GM12801 (cell line): Measurements from ENCODE around the gene HMBS.

ENCODE experiments used
- TF ChIP-seq, protein P1 (sequence below): IDR thresholded peaks from one replicate; pipeline ENCODE4 v1.5.1; 2011; ENCODE audit warnings: control low read depth; ENCODE audit not compliant: insufficient read length; ENCODE audit errors: extremely low read depth

Gene HMBS

GRCh38 chr11:119120639-119121007, 35.9 kb downstream of the HMBS start:
- TF ChIP-seq, protein P1, sequence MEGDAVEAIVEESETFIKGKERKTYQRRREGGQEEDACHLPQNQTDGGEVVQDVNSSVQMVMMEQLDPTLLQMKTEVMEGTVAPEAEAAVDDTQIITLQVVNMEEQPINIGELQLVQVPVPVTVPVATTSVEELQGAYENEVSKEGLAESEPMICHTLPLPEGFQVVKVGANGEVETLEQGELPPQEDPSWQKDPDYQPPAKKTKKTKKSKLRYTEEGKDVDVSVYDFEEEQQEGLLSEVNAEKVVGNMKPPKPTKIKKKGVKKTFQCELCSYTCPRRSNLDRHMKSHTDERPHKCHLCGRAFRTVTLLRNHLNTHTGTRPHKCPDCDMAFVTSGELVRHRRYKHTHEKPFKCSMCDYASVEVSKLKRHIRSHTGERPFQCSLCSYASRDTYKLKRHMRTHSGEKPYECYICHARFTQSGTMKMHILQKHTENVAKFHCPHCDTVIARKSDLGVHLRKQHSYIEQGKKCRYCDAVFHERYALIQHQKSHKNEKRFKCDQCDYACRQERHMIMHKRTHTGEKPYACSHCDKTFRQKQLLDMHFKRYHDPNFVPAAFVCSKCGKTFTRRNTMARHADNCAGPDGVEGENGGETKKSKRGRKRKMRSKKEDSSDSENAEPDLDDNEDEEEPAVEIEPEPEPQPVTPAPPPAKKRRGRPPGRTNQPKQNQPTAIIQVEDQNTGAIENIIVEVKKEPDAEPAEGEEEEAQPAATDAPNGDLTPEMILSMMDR: no peak

DNA sequence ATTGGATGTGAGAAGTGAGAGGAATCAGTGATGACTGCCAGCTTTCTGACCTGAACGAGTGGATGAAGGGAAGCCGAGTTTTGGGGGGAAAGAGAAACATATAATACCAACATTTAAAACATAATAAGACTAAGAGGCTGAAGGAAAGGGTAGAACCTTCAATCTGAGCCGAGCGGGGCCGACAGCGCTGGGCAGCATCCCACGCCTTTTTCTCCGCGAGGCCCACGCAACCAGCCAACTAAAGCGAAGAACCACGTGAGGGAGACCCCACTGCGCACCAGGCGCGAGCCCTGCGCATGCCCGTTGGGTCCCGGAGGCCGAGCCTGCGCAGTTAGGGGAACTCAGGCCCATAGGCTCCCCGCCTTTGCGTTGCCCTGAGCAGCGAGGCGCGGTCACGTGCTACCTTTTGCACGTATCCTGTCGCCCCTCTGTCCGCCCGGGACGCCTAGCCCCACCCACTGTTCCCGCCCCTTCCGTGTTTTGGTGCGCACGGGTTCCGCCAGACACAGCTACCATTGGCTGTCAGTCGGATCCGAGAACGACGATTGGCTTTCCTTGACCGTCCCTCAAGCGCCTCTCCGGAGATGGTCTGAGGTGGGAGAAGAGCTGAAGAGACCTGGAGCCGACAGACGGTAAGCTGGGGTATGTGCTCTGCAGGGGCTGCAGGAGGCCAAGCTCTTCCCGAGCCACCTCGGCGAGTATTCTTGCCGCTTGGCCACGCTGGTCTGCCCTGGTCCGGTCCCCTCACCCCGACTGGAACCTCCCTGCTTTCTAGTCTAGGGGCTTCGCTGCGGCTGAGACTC, 36.5 kb downstream of the HMBS start, which contains the start of gene HINFP:
HINFP (plus strand) TSS at position 573 of the 803 bp plus-strand sequence. CDS start 5,365 bp downstream, outside the sequence.
- TF ChIP-seq, protein P1: no peak

- TF ChIP-seq, protein P1: no peak
Measured at GRCh38 chr11:119121811-119122124, 37.1 kb downstream of the HMBS start.

DNA sequence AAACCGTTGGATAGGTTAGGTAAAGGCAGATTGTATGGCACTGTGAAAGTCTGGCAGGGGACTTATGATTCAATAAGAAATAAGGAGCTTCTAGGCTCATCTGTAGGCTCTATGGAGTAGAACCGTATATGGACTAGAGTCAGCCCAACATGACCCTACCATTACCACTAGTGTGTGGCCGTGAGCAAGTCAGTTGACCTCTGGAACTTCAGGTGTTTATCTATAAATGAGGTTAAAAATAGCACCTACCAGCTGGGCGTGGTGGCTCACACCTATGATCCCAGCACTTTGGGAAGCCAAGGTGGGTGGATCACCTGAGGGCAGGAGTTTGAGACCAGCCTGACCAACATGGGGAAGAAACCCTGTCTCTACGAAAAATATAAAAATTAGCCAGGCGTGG, 41.1 kb downstream of the HMBS start:
- TF ChIP-seq, protein P1: no peak

DNA sequence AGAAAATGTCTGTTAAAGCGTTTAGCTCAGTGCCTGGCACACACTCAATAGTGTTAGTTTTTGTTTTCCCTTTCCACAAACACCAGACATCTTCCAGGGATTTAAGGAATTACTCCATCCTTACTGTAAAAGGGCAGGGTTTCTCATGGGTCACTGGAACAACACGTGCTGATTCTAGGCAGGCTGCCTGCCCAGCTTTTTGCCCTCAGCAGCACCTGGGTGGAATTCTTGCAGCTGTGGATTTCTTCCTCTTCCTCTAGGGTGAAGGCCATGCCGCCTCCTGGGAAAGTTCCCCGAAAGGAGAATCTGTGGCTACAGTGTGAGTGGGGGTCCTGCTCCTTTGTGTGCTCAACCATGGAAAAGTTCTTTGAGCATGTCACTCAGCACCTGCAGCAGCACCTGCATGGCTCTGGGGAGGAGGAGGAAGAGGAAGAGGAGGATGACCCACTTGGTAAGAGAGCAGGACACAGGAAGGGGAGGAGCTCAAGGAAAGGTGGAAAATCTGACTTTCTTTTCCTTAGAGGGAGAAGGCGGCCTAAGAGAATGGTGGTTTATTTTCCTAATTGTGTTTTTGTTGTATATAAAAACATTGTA, 42.1 kb downstream of the HMBS start:
- TF ChIP-seq, protein P1: no peak

DNA sequence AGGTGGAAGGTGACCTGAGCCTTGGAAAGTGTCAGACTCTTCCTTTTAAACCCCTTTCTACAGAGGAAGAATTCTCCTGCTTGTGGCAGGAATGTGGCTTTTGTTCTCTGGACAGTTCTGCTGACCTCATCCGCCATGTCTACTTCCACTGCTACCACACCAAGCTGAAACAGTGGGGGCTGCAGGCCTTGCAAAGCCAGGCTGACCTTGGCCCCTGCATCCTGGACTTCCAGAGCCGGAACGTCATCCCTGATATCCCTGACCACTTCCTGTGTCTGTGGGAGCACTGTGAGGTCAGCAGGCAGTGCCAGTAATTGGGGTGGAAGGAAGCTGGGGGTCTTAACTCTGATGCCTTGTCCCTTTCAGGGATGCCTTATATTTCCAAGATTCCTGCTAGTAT, 46.0 kb downstream of the HMBS start:
- TF ChIP-seq, protein P1: no peak

DNA sequence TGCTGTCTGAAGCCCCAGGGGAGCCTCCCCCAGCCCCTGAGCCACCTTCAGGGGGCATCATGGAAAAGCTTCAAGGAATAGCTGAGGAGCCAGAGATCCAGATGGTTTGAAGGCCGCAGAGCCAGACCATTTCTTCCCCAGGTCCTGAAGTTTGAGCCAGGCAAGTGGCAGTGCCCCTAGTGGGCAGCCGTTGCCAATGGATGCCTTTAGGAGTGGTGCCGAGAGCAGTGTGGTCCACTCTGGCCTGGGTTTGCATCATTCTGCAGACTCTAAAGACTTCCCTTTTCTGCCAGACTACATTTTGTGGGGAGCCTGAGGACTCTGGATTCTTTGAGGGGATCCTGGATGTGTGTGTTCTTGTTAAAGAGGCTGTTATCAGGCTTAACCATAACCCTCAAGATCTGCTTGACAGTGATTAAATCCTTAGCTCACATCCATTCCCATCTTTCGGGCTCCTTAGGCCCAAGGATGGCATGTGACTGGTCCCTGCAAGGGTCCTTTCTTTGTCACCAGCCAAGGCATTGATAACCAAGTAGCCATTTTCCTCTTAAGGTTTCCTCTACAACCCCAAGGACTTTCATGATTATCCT, 49.8 kb downstream of the HMBS start:
- TF ChIP-seq, protein P1: no peak
